Kidney (tissue), 14 donors: ENCODE data around the gene SUCNR1. TPM values are rescaled to one million over a fixed set of nuclear protein-coding genes. Genes with fewer than 3 reads are reported as not detected.

ENCODE experiments used
- DNase-seq, 5 donors: peaks; one replicate each; pipeline ENCODE4 v3.0.0-alpha.2; 2013 to 2020
- FAIRE-seq: peaks from 2 replicates; lab custom pipeline; 2012; peaks lifted over from hg19 to GRCh38; lab: Jason Lieb, UNC
- H3K27ac ChIP-seq, 2 donors: one replicate each; pipeline ENCODE4 v1.7.0; 2013; ENCODE audit warnings: low read depth in 2 of 2, low read length in 2 of 2, inconsistent platforms in 1 of 2
- H3K27me3 ChIP-seq: one replicate; pipeline ENCODE4 v1.7.1; 2013; ENCODE audit warnings: low read length, inconsistent platforms; ENCODE audit not compliant: control insufficient read depth, insufficient read depth
- H3K36me3 ChIP-seq, 3 donors: one replicate each; pipeline versions ENCODE4 v1.7.0 to v1.7.1; 2013; ENCODE audit warnings: low read length in 3 of 3, control low read depth in 1 of 3, inconsistent platforms in 1 of 3; ENCODE audit not compliant: insufficient read depth in 3 of 3, control insufficient read depth in 2 of 3
- H3K4me1 ChIP-seq, 3 donors: one replicate each; pipeline versions ENCODE4 v1.7.0 to v1.7.1; 2013; ENCODE audit warnings: low read length in 3 of 3, inconsistent platforms in 1 of 3, low read depth in 1 of 3; ENCODE audit not compliant: control insufficient read depth in 2 of 3, insufficient read depth in 2 of 3
- H3K4me3 ChIP-seq, 3 donors: one replicate each; pipeline versions ENCODE4 v1.7.0 to v1.8.1; 2013; ENCODE audit warnings: low read length in 3 of 3, control low read depth in 1 of 3, inconsistent platforms in 1 of 3
- H3K9ac ChIP-seq, 3 donors: one replicate each; pipeline versions ENCODE4 v1.7.0 to v1.7.1; 2013; ENCODE audit warnings: low read length in 3 of 3, control low read depth in 1 of 3, inconsistent platforms in 1 of 3
- H3K9me3 ChIP-seq, 3 donors: one replicate each; pipeline versions ENCODE4 v1.7.0 to v1.7.1; 2013; ENCODE audit warnings: low read length in 3 of 3, control low read depth in 1 of 3, inconsistent platforms in 1 of 3; ENCODE audit not compliant: control insufficient read depth in 2 of 3, insufficient read depth in 1 of 3
- CTCF ChIP-seq: IDR thresholded peaks from 3 replicates; pipeline ENCODE4 v1.5.1; 2012; ENCODE audit warnings: mild to moderate bottlenecking, moderate library complexity, borderline replicate concordance; ENCODE audit not compliant: insufficient read depth; ENCODE audit errors: extremely low read depth
- intact Hi-C: fragments of 100-400 bp; cut with DNase I; formaldehyde crosslinking; loops from one replicate; pipeline ENCODE4 v1.11.1; 2022
- polyA plus RNA-seq: library from polyadenylated mRNA; stranded (reverse); fragments of 350-450 nt; fragmentation: Illumina TruSeq; extraction: RNeasy Lipid Tissue Mini Kit (QIAGEN cat#74804); gene quantifications from one replicate; pipeline ENCODE4 v1.2.3, GENCODE V29; 2014; ENCODE audit warnings: low read depth, low replicate concordance; ENCODE audit not compliant: insufficient read depth
- total RNA-seq: library from RNA; stranded (reverse); fragmentation: NEBNext Ultra II Directional; extraction: Animal tissue kit (Norgen Biotek cat#: 25700); gene quantifications from one replicate; pipeline ENCODE4 v1.2.1, GENCODE V29; 2021
- donor health status: control.
- donor health status: control.
- donor health status: control.
- donor health status: control.
- donor health status: control.
- donor health status: DM: yes; HTN: yes; CAD: no.
- donor health status: Normal renal cell carcinoma (clear cell type).

SUCNR1 gene
- total and polyA plus RNA-seq, 2 donors from 2014 or later, result 7.3 to 16.3 TPM

DNA sequence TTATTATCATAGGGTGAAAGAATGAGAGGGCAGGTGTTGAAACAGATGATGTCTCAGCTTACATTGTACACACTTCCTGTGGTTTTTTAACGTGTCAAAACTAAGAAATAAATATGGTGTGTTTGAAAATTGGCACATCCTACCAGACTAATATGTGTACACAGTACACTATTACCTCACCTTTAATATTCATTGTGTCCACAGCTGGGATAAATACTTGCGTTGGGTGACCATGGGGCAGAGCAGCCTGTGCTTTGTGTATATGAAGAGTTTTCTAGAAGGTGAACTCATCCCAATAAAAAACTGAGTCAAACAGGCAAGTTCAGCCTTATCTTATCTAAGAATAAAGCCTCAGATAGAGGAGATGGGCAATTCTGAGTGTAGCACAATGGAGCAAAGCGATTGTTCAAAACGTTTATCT is 17.3 kb downstream of the SUCNR1 start:
- Histone ChIP-seq H3K4me1 (no peaks in the 10 kb centered on the region), H3K9me3 (no peaks in the 10 kb centered on the region), H3K36me3 (no peaks in the 10 kb centered on the region), H3K4me3 (no peak overlapping the region), H3K9ac (no peak overlapping the region), H3K27ac (no peak overlapping the region), H3K27me3 (no peaks in the 10 kb centered on the region)
- FAIRE-seq (no peak), DNase-seq (no peak)
- no peak for TF ChIP-seq CTCF
- intact Hi-C loops, result no loop called here

DNA sequence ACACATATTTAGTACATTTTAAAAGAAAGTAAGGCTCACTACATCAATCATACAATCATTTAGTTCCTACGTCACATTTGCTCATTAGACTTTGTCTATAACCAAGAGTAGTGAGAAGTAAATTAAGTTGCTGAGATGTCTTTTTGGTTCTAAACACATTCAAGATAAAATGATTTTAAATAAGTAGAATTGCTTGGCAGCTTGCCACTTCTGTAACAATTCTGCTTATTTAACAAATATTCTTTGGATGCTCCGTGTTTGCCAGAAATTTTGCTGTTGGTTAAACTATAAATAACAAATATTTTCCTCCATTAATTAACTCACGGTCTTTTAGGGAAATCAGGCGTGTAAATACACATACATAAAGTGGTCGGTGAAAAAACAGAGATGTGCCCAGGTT is 18.3 kb downstream of the SUCNR1 start:
- no peak overlapping the region for H3K9ac ChIP-seq
- H3K4me3 ChIP-seq, result no peak overlapping the region
- DNase-seq (no peak), FAIRE-seq (no peak)
- intact Hi-C loops, result no loop called here
- H3K4me1 ChIP-seq, result peaks cover 0 to 2% (median 0%) of the 10 kb centered on the region in 3 donors
- H3K27me3 ChIP-seq, result no peaks in the 10 kb centered on the region
- no peaks in the 10 kb centered on the region for H3K36me3 ChIP-seq
- TF ChIP-seq CTCF, result no peak
- no peak overlapping the region for H3K27ac ChIP-seq
- H3K9me3 ChIP-seq, result no peaks in the 10 kb centered on the region

DNA sequence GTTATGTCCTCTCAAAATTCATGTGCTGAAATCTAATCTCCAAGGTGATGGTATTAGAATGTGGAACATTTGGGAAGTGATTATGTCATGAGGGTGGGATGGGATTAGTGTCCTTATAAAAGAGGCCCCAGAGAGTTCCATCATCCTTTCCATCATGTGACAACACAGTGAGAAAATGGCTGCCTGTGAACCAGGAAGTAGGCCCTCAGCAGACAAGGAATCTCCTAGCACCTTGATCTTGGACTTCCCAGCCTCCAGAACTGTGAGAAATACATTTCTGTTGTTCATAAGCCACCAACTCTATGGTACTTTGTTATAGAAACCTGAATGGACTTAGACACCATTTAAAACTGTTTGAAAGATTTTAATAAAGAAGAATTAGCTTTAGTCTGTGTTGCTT is 20.8 kb downstream of the SUCNR1 start:
- H3K9me3 ChIP-seq, result no peaks in the 10 kb centered on the region
- TF ChIP-seq CTCF, result no peak
- no peak overlapping the region for H3K4me3 ChIP-seq
- peaks cover 0 to 2% (median 0%) of the 10 kb centered on the region in 3 donors for H3K4me1 ChIP-seq
- no peak for FAIRE-seq
- no peaks in the 10 kb centered on the region for H3K27me3 ChIP-seq
- no peak for DNase-seq
- no peaks in the 10 kb centered on the region for H3K36me3 ChIP-seq
- no peak overlapping the region for H3K9ac ChIP-seq
- intact Hi-C loops, result no loop called here
- no peak overlapping the region for H3K27ac ChIP-seq
